IPS DF 6.9 (cell line): Measurements from ENCODE around the gene ZNF225.

ENCODE experiments used
- DNase-seq: peaks from one replicate; pipeline ENCODE4 v3.0.0-alpha.2; 2013; ENCODE audit warnings: low read depth, low spot score
- H3K27ac ChIP-seq: one replicate; pipeline ENCODE4 v1.5.1; 2013; ENCODE audit warnings: low read length, control low read depth
- H3K27me3 ChIP-seq: 2 replicates; pipeline ENCODE4 v1.6.1; 2013; ENCODE audit warnings: mild to moderate bottlenecking, low read length; ENCODE audit not compliant: control insufficient read depth, insufficient read depth
- H3K36me3 ChIP-seq: 2 replicates; pipeline ENCODE4 v1.6.1; 2013; ENCODE audit warnings: low read length; ENCODE audit not compliant: control insufficient read depth, insufficient read depth
- H3K4me1 ChIP-seq: 2 replicates; pipeline ENCODE4 v1.6.1; 2013; ENCODE audit warnings: low read length; ENCODE audit not compliant: control insufficient read depth, insufficient read depth
- H3K4me3 ChIP-seq: 2 replicates; pipeline ENCODE4 v1.5.1; 2013; ENCODE audit warnings: mild to moderate bottlenecking, low read length
- H3K9me3 ChIP-seq: 2 replicates; pipeline ENCODE4 v1.6.1; 2013; ENCODE audit warnings: low read length, inconsistent platforms; ENCODE audit not compliant: control insufficient read depth, insufficient read depth
- WGBS: extraction: QIAGEN DNeasy Blood & Tissue Kit; methylation state at CpG from one replicate; pipeline ENCODE4 v1.1.7; 2013; ENCODE audit warnings: mixed read lengths, missing lambda C conversion rate; ENCODE audit not compliant: insufficient read length, insufficient coverage; 5-methylcytosine and 5-hydroxymethylcytosine counted together

Gene ZNF225

DNA sequence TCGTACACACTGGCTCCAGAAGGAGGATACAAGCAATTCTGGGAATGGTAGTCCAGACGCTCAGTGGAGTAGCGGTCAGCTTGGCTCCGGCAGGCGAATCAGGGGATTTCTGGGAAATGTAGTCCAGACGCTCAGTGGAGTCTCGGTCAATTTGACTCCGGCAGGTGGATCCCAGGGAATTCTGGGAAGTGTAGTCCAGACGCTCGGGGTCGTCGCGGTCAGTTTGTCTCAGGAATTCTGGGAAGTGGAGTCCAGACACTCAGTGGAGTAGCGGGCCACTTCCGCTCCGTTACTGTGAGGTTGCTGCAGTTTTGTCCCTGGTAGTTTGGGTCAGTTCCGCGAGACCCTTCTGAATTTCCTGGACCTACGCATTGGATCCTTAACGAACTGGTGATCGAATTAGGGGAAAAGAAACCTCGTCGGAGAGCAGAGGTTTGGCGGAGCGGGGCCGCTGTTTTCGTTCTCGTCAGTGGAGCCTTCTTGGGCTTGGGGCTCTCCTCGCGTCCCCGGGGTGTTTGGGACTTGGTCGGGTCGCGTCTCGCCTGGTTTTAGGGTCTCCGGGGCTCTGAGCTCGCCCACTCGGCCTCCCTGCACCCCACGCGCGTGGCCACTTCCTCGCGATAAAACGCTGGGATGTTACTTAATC, at the start of gene ZNF225:
Gene ZNF225 (plus strand): TSS at position 262 of the 646 bp plus-strand sequence. CDS start 2,429 bp downstream, outside the sequence.
- Histone ChIP-seq H3K27me3 (no peaks in the 10 kb centered on the region), H3K4me1 (no peaks in the 10 kb centered on the region), H3K36me3 (peaks cover 2% of the 10 kb centered on the region; the same call in 1 of the 2 replicates), H3K9me3 (no peaks in the 10 kb centered on the region; the same call in 1 of the 2 replicates), H3K4me3 (peak within 1 kb of the TSS; percentile 89), H3K27ac (no peak within 1 kb of the TSS)
- DNase-seq, result peak; percentile 99
- no CpG with 5 or more reads among the region's 44 CpGs for WGBS

- no CpG with 5 or more reads among the region's 3 CpGs for WGBS
- no peak overlapping the region for H3K4me3 ChIP-seq
- H3K27ac ChIP-seq, result no peak overlapping the region
- H3K4me1 ChIP-seq, result no peaks in the 10 kb centered on the region
- no peaks in the 10 kb centered on the region for H3K27me3 ChIP-seq
- DNase-seq, result no peak
- H3K36me3 ChIP-seq, result peaks cover 18% of the 10 kb centered on the region; the same call in 1 of the 2 replicates
- peaks cover 3% of the 10 kb centered on the region; the same call in 1 of the 2 replicates for H3K9me3 ChIP-seq
These were observed 46.9 kb upstream of the ZNF225 start for GRCh38 chr19:44066305-44066704.

DNA sequence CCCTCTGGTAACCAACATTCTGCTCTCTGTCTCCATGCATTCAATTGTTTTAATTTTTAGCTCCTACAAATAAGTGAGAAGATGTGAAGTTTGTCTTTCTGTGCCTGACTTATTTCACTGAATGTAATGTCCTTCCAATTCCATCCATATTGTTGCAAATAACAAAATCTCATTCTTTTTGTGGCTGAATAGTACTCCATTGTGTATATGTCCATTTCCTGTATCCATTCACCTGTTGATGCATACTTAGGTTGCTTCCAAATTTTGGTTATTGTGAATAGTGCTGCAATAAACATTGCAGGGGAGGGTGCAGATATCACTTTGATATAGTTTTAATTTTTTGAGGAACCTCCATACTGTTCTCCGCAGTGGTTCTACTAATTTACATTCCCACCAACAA, 43.8 kb upstream of the ZNF225 start:
- WGBS, result no CpG with 5 or more reads among the region's 1 CpG
- Histone ChIP-seq H3K9me3 (peaks cover 3% of the 10 kb centered on the region; the same call in 1 of the 2 replicates), H3K4me3 (no peak overlapping the region), H3K27ac (no peak overlapping the region), H3K4me1 (no peaks in the 10 kb centered on the region; the same call in 1 of the 2 replicates), H3K36me3 (peaks cover 14% of the 10 kb centered on the region; the same call in 1 of the 2 replicates), H3K27me3 (no peaks in the 10 kb centered on the region)
- DNase-seq, result no peak

DNA sequence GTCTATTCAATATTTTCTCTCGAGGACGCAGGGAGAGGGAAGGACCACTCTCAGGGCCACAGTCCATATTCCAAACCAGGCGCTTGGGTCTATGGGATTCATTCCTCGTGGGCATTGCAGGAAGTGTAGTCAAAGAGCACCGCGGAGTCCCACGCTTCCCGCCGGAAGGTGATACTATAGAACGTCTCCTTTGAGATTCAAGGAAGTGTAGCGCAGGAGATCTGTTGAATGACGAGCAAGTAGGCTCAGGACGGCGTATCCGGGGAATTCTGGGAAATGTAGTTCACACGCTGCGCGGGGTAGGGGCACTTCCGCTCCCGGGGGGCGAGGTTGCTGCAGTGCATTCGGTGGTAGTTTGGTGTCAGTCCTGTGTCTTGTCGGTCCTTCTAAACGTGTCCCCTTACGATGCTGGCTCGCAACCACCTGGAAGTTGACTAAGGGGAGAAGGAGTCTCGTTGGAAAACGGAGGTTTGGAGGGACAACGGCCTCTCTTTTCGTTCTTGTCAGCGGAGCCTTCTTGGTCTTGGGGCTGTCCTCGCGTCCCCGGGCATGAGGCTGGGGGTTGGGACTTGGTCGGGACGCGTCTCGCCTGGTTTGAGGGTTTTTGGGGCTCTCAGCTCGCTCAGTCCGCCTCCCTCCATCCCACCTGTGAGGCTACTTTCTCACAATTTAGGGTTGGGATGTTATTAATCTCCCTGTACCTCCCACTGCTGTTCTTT, 41.2 kb upstream of the ZNF225 start, which contains the start of gene ZNF284:
Gene ZNF284 (plus strand): TSS at position 336 of the 719 bp plus-strand sequence. CDS start 4,231 bp downstream, outside the sequence.
- Histone ChIP-seq H3K27ac (no peak within 1 kb of the TSS), H3K9me3 (no peaks in the 10 kb centered on the region), H3K4me3 (peak within 1 kb of the TSS; percentile 52; the same call in 1 of the 2 replicates), H3K4me1 (no peaks in the 10 kb centered on the region; the same call in 1 of the 2 replicates), H3K36me3 (0 out of 2 replicates have a peak, but pooled peaks cover 3% of the 10 kb centered on the region), H3K27me3 (no peaks in the 10 kb centered on the region)
- WGBS, result no CpG with 5 or more reads among the region's 40 CpGs
- peak; percentile 63 for DNase-seq

DNA sequence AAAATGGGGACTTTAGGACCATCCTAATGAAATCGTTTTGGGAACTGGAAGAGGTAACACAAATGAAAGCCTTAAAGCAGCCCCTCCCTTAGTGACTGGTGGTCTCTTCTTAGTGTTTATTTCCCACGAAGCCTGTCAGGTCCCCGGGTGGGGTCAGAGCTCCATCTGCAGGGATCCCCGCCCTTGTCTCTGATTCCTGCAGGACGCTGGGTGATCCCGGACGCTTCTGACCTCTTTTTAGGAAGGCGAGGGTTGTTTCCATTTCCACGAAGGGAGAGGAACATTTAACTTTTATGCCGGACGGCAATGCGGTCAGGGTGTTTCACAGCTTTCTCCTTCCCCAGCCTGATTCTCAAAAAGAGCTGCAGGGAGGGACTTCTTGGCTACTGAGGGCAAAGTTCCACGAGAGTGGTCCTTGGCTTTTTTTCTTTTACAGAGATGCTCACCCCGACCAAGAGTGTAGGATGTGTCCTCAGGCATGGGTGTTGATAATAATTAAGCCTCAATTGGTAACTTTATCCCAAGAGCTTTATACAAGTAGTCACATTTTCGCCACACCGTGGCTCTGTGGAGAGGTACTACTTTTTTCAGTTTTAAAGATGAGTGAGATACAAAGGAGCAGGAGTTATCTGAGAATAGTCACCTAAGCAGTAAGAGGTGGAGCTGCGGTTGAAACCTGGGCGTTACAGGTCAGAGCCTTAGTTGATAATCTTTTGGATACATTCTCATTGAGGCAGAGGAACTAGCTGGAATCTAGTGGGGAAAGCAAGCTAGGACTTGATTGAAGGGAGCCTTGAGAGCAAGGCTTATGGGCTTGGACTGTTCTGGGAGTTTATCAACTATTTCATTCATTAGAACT, 40.4 kb upstream of the ZNF225 start:
- Histone ChIP-seq H3K4me1 (no peaks in the 10 kb centered on the region; the same call in 1 of the 2 replicates), H3K4me3 (peak overlapping the region; percentile 52; the same call in 1 of the 2 replicates), H3K9me3 (no peaks in the 10 kb centered on the region), H3K36me3 (no peaks in the 10 kb centered on the region), H3K27me3 (no peaks in the 10 kb centered on the region), H3K27ac (no peak overlapping the region)
- DNase-seq, result no peak
- WGBS, result no CpG with 5 or more reads among the region's 18 CpGs

GRCh38 chr19:44076325-44076724, 36.9 kb upstream of the ZNF225 start:
- Histone ChIP-seq H3K4me3 (no peak overlapping the region), H3K9me3 (no peaks in the 10 kb centered on the region), H3K27me3 (no peaks in the 10 kb centered on the region), H3K36me3 (no peaks in the 10 kb centered on the region), H3K4me1 (no peaks in the 10 kb centered on the region; the same call in 1 of the 2 replicates), H3K27ac (no peak overlapping the region)
- no peak for DNase-seq
- WGBS, result no CpG with 5 or more reads among the region's 2 CpGs

- no CpG with 5 or more reads among the region's 4 CpGs for WGBS
- no peak for DNase-seq
- no peak overlapping the region for H3K4me3 ChIP-seq
These were observed 21.1 kb upstream of the ZNF225 start for GRCh38 chr19:44092108-44092507.

GRCh38 chr19:44093931-44094765, 19.1 kb upstream of the ZNF225 start, which contains the start of gene ZNF224:
ZNF224 (plus strand) TSS chr19:44094361; CDS start chr19:44097874, 3,513 bp downstream.
- Histone ChIP-seq H3K4me1 (no peaks in the 10 kb centered on the region), H3K9me3 (0 out of 2 replicates have a peak, but pooled peaks cover 1% of the 10 kb centered on the region), H3K27me3 (no peaks in the 10 kb centered on the region), H3K36me3 (no peaks in the 10 kb centered on the region), H3K27ac (no peak within 1 kb of the TSS), H3K4me3 (peak within 1 kb of the TSS; percentile 95)
- no CpG with 5 or more reads among the region's 50 CpGs for WGBS
- peak; percentile 80 for DNase-seq

More at GRCh38 chr19:44092108-44092507, 21.1 kb upstream of the ZNF225 start:
- Histone ChIP-seq H3K9me3 (0 out of 2 replicates have a peak, but pooled peaks cover 1% of the 10 kb centered on the region), H3K27me3 (no peaks in the 10 kb centered on the region), H3K27ac (no peak overlapping the region), H3K36me3 (no peaks in the 10 kb centered on the region), H3K4me1 (no peaks in the 10 kb centered on the region)

GRCh38 chr19:44107751-44108150, 5.4 kb upstream of the ZNF225 start:
- Histone ChIP-seq H3K4me3 (no peak overlapping the region), H3K4me1 (no peaks in the 10 kb centered on the region), H3K36me3 (peaks cover 16% of the 10 kb centered on the region; the same call in 1 of the 2 replicates), H3K27ac (no peak overlapping the region), H3K9me3 (peaks cover 4% of the 10 kb centered on the region), H3K27me3 (no peaks in the 10 kb centered on the region)
- no peak for DNase-seq
- no CpG with 5 or more reads among the region's 3 CpGs for WGBS
